ENCODE data around the gene HDAC4. TPM values are rescaled to one million over a fixed set of nuclear protein-coding genes. Genes with fewer than 3 reads are reported as not detected.

Gene HDAC4
- total and polyA plus RNA-seq, 10 of the 15 experiments (the other 5 are each of a cell fraction or from before 2014, with no cell fraction given) = 0.22 to 15.7 (median 4.8) TPM

DNA sequence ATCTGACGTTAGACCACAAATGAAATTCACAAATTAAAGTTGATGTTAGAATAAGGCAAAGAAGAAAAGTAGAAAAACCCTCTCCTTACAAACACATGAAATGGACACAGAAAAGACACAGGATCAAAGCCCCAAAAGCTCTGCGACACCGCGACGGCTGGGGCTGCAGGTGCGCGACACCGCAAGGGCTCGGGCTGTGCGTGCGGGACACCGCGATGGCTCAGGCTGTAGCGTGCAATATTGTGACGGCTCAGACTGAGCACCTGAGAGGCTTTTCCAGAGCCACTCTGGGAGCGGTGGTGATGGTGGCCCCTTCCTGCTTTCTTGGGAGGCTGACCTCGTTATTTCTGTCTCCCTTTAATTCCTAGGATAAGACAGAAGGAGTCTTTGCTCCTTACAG is 296.0 kb downstream of the HDAC4 start (continued):
- TF ChIP-seq, protein P1, sequence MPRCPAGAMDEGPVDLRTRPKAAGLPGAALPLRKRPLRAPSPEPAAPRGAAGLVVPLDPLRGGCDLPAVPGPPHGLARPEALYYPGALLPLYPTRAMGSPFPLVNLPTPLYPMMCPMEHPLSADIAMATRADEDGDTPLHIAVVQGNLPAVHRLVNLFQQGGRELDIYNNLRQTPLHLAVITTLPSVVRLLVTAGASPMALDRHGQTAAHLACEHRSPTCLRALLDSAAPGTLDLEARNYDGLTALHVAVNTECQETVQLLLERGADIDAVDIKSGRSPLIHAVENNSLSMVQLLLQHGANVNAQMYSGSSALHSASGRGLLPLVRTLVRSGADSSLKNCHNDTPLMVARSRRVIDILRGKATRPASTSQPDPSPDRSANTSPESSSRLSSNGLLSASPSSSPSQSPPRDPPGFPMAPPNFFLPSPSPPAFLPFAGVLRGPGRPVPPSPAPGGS (IDR thresholded peaks at IDR 0.05; ENCODE audit: borderline replicate concordance, insufficient read depth, low read depth, low read length, poor library complexity, severe bottlenecking) = peak; percentile 86
- TF ChIP-seq TCF3 (IDR thresholded peaks at IDR 0.05; ENCODE audit: borderline replicate concordance, insufficient read depth, low read depth, low read length) = peak; percentile 64; the same call in 1 of the 2 replicates
- TF ChIP-seq, protein P2, sequence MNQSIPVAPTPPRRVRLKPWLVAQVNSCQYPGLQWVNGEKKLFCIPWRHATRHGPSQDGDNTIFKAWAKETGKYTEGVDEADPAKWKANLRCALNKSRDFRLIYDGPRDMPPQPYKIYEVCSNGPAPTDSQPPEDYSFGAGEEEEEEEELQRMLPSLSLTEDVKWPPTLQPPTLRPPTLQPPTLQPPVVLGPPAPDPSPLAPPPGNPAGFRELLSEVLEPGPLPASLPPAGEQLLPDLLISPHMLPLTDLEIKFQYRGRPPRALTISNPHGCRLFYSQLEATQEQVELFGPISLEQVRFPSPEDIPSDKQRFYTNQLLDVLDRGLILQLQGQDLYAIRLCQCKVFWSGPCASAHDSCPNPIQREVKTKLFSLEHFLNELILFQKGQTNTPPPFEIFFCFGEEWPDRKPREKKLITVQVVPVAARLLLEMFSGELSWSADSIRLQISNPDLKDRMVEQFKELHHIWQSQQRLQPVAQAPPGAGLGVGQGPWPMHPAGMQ (IDR thresholded peaks at IDR 0.05; ENCODE audit: borderline replicate concordance) = no peak
- TF ChIP-seq NR2F1 (conservative IDR thresholded peaks at IDR 0.05) = no peak
- TF ChIP-seq SPI1 (IDR thresholded peaks at IDR 0.05; ENCODE audit: borderline replicate concordance, insufficient read depth, low read depth, low read length) = no peak

DNA sequence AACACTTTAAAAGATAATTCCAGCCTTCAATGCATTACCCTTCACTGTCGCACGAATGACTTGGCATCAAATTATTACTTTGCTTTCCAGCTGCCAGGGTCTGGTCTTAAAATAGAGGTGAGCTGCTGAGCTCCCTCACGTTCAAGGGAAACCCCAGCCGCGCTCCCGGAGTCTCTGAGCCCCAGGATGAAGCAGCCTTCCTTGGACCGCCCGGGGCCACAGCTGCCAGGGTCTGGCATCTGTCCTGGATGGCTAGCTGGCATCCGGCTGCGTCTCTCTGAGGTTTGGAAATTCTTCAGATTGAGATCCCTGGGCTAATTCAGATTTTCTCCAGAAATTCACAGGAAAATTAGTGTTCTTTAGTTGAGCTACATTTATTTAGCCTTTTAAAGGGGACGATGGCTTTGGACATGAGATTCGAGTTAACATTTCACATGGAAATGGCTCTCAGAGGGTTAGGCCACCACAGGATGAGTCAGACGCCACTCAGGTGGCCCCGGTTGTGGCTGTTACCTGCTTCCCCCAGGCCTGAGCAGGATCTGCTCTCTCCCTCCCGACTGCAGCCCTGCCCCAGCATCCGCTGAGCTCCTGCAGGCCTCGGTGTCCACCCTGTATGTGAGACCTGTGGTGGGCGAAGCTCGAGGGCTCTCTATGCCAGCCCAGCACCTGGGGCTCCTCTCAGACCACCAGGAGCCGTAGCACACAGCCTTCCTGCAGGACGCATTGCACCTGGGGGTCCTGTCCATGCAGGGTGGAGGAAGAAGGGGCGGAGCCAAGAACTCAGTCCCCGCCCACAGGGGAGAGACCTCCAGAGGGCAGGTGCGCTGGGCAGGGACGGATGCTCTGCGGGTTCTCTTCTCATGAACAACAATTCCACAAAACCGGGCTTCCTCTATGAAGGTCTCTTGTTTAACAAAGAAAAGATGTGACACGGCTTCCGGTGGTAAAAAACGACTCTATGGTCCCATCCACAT is 297.4 kb downstream of the HDAC4 start:
- ATAC-seq (no peak), FAIRE-seq (no peak), DNase-seq (ENCODE audit: low read depth, low spot score) (no peak)
- no peaks in the 10 kb centered on the region for H3K79me2 ChIP-seq (ENCODE audit: control insufficient read depth, insufficient read depth, low read length)
- ChIA-PET POLR2A (no interaction called here), RAD21 (ENCODE audit: unreplicated experiment) (no interaction called here), CTCF (no interaction called here), SMC1A (ENCODE audit: uncharacterized antibody, unreplicated experiment) (interaction anchor here (0.8 kb wide), 1 partner anchor 45 kb away, joined by 3 read pairs; no protein-coding TSS in a partner anchor)
- no peak overlapping the region for H3K4me3 ChIP-seq
- 86% methylated on average over 29 of the region's 30 CpGs for WGBS (ENCODE audit: insufficient coverage, insufficient replicate concordance, low lambda C conversion rate, missing lambda C conversion rate)
- H3K27ac ChIP-seq (ENCODE audit: control insufficient read depth, insufficient read depth) = no peak overlapping the region
- intact Hi-C loops (cut with micrococcal nuclease; ENCODE audit: unreplicated experiment) = no loop called here
- in situ Hi-C loops (cut with MboI) = no loop called here
- no peaks in the 10 kb centered on the region for H3K36me3 ChIP-seq (ENCODE audit: control insufficient read depth in 2 of 2, insufficient read depth in 2 of 2, low read length in 1 of 2)
- no peaks in the 10 kb centered on the region for H3K27me3 ChIP-seq (replicated peaks in 1 of 2; ENCODE audit: control insufficient read depth in 2 of 2, insufficient read depth in 2 of 2, low read length in 1 of 2)
- BruUV-seq (replicated peaks) = no TSS peak
- H3K9me3 ChIP-seq (replicated peaks; ENCODE audit: control insufficient read depth, insufficient read depth, low read length) = no peaks in the 10 kb centered on the region
- no peaks in the 10 kb centered on the region for H3K4me1 ChIP-seq (ENCODE audit: control insufficient read depth, insufficient read depth, low read length)
- no peak overlapping the region for H2AFZ ChIP-seq (ENCODE audit: control insufficient read depth, low read depth, low read length)
- H4K20me1 ChIP-seq (ENCODE audit: control insufficient read depth, insufficient read depth) = no peaks in the 10 kb centered on the region
- H3K4me2 ChIP-seq (ENCODE audit: control insufficient read depth, insufficient read depth) = no peak overlapping the region
- no peak overlapping the region for H3K9ac ChIP-seq (ENCODE audit: control insufficient read depth, insufficient read depth, low read length)
- TF ChIP-seq ASH2L (IDR thresholded peaks at IDR 0.05; ENCODE audit: borderline replicate concordance, low read depth) = no peak
- no peak for TF ChIP-seq ESRRA (IDR thresholded peaks at IDR 0.05; ENCODE audit: low read length)
- no peak for TF ChIP-seq MXI1 (IDR thresholded peaks at IDR 0.05; ENCODE audit: low read depth, low read length)
- TF ChIP-seq FOS (IDR thresholded peaks at IDR 0.05; ENCODE audit: borderline replicate concordance, extremely low read depth, insufficient read length) = no peak
- TF ChIP-seq CHD2 (IDR thresholded peaks at IDR 0.05; ENCODE audit: borderline replicate concordance, low read depth, low read length) = no peak
- TF ChIP-seq, protein P3, sequence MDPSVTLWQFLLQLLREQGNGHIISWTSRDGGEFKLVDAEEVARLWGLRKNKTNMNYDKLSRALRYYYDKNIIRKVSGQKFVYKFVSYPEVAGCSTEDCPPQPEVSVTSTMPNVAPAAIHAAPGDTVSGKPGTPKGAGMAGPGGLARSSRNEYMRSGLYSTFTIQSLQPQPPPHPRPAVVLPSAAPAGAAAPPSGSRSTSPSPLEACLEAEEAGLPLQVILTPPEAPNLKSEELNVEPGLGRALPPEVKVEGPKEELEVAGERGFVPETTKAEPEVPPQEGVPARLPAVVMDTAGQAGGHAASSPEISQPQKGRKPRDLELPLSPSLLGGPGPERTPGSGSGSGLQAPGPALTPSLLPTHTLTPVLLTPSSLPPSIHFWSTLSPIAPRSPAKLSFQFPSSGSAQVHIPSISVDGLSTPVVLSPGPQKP (IDR thresholded peaks at IDR 0.05; ENCODE audit: low read depth, low read length) = no peak
- TF ChIP-seq POLR2AphosphoS2 (IDR thresholded peaks at IDR 0.05; ENCODE audit: low read depth, low read length) = no peak
- no peak for TF ChIP-seq PML (IDR thresholded peaks at IDR 0.05; ENCODE audit: low read length)
- no peak for TF ChIP-seq EP300 (IDR thresholded peaks at IDR 0.05; ENCODE audit: borderline replicate concordance in 1 of 2, control insufficient read depth in 1 of 2, low read depth in 2 of 2, low read length in 2 of 2)
- TF ChIP-seq NR2F1 (conservative IDR thresholded peaks at IDR 0.05) = no peak
- TF ChIP-seq FOXM1 (IDR thresholded peaks at IDR 0.05; ENCODE audit: low read depth, low read length) = no peak
- no peak for TF ChIP-seq KAT2A (conservative IDR thresholded peaks at IDR 0.05; ENCODE audit: control insufficient read depth, low read depth, low read length)

Data from GM12878 (cell line).